K562 (cell line): ENCODE measurements around the gene NLE1. TPM values are rescaled to one million over a fixed set of nuclear protein-coding genes. Genes with fewer than 3 reads are reported as not detected.

Experiments
- BRD4 ChIP-seq: fragments of 200-600 bp; sonication (generic); IDR thresholded peaks from 2 replicates; pipeline ENCODE4 v1.6.1; 2017; ENCODE audit warnings: inconsistent platforms
- CBX8 ChIP-seq: fragments of 200-600 bp; sonication (generic); IDR thresholded peaks from 2 replicates; pipeline ENCODE4 v1.6.1; 2012; ENCODE audit warnings: borderline replicate concordance, mixed run types, low read depth, mild to moderate bottlenecking, moderate library complexity, mixed read lengths, low read length, control low read depth, inconsistent platforms; ENCODE audit not compliant: poor library complexity, severe bottlenecking; ENCODE audit errors: extremely low read depth
- CCAR2 ChIP-seq: fragments of 200-400 bp; formaldehyde crosslinking; IDR thresholded peaks from 2 replicates; pipeline ENCODE4 v1.6.1; 2017; ENCODE audit warnings: mild to moderate bottlenecking, low read depth, low read length
- KAT8 ChIP-seq: fragments of 450-650 bp; IDR thresholded peaks from 2 replicates; pipeline ENCODE4 v1.6.1; 2016; ENCODE audit warnings: low read depth, mild to moderate bottlenecking
- RAD21 ChIP-seq, 2 experiments: fragments of 250-450 bp in 1 of 2; fragments of 450-650 bp in 1 of 2; sonication (Bioruptor Pico) in 1 of 2; formaldehyde crosslinking in 1 of 2; IDR thresholded peaks in 1 of 2; conservative IDR thresholded peaks in 1 of 2; 2 replicates each; pipeline versions ENCODE4 v1.4.0 to v1.8.0; 2020 to 2022; ENCODE audit warnings: mild to moderate bottlenecking in 2 of 2, moderate library complexity in 1 of 2
- ZBTB17 ChIP-seq: fragments of 450-650 bp; formaldehyde crosslinking; IDR thresholded peaks from 2 replicates; pipeline ENCODE4 v1.4.0; 2020; ENCODE audit warnings: mild to moderate bottlenecking
- polyA plus RNA-seq, 8 experiments: library from polyadenylated mRNA; depleted of rRNA in 4 of 8; stranded (reverse) in 5 of 8; unstranded in 3 of 8; fragments of >200 nt; fragmentation: Nextera tagmentation in 2 of 8; fragmentation: Illumina TruSeq in 1 of 8; extraction: Ambion mirVana in 2 of 8; extraction: Trizol in 1 of 8; gene quantifications; 2 replicates each; pipeline versions ENCODE4 v1.2.1 to v1.2.3, GENCODE V29; 2011 to 2014; ENCODE audit warnings: inconsistent platforms in 1 of 8, missing spikeins in 1 of 8
- total RNA-seq, 7 experiments: library from RNA; depleted of rRNA in 6 of 7; stranded (reverse); fragments of >200 nt in 6 of 7; fragmentation: Illumina TruSeq in 2 of 7; extraction: Trizol in 2 of 7; gene quantifications; 2 replicates each; pipeline versions ENCODE4 v1.2.1 to v1.2.3, GENCODE V29; 2011 to 2021; ENCODE audit warnings: low replicate concordance in 1 of 7
- TF ChIP-seq, protein P1 (sequence below): IDR thresholded peaks from 2 replicates; pipeline ENCODE4 v1.6.1; 2011; ENCODE audit warnings: borderline replicate concordance, low read depth, mild to moderate bottlenecking, moderate library complexity, low read length; ENCODE audit not compliant: insufficient read depth, poor library complexity, severe bottlenecking
- TF ChIP-seq, protein P2 (sequence below), 3 experiments: IDR thresholded peaks in 2 of 3; conservative IDR thresholded peaks in 1 of 3; 2 replicates each; pipeline ENCODE4 v1.5.1; 2011 to 2012; ENCODE audit warnings: low read length in 3 of 3, mild to moderate bottlenecking in 3 of 3, control low read depth in 2 of 3, improper control_type of control experiment in 1 of 3, inconsistent platforms in 1 of 3, low read depth in 1 of 3, mixed read lengths in 1 of 3, moderate library complexity in 1 of 3; ENCODE audit not compliant: insufficient read depth in 2 of 3
- TF ChIP-seq, protein P3 (sequence below): fragments of 450-650 bp; IDR thresholded peaks from 2 replicates; pipeline ENCODE4 v1.6.1; 2016; ENCODE audit warnings: antibody characterized with exemption
- TF ChIP-seq, protein P4 (sequence below): IDR thresholded peaks from 2 replicates; pipeline ENCODE4 v1.6.1; 2014; ENCODE audit warnings: antibody characterized with exemption
- TF ChIP-seq, protein P5 (sequence below): fragments of 250-450 bp; sonication (Bioruptor Pico); IDR thresholded peaks from 2 replicates; pipeline ENCODE4 v1.8.0; 2021; ENCODE audit warnings: moderate library complexity, mild to moderate bottlenecking, inconsistent platforms
- TF ChIP-seq, protein P6 (sequence below): fragments of 450-650 bp; IDR thresholded peaks from 2 replicates; pipeline ENCODE4 v1.6.1; 2018; ENCODE audit not compliant: partially characterized antibody

Gene NLE1
- total and polyA plus RNA-seq, 9 of the 15 experiments (the other 6 are each of a cell fraction or from before 2014, with no cell fraction given): 3.8 to 69.0 (median 29.4) TPM

DNA sequence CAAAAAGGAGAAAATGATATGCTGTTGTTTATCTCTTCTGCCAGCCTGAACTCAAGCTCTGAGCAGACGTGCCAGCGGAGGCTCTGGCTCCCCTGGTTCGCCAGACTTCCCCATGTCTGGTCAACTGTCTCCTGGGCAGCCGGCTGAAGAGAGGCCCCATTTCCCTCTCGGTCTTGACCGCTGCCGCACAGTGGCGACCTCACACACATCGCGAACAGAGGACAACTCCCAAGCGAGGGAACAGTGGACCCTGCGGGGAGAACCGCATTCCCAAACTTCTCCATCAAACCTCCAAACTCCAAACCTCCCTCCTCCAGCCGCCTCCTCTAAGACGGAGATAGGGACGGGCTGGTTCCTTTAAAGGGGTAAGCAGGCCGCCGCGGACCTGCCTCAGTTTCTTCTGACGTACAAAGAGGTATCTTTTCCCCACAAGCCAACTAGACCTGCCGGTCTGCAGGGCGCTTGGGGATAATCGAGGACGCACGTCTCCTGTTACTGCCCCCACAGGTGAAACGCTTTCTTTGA, 53.7 kb downstream of the NLE1 start (continued):
- TF ChIP-seq, protein P1, sequence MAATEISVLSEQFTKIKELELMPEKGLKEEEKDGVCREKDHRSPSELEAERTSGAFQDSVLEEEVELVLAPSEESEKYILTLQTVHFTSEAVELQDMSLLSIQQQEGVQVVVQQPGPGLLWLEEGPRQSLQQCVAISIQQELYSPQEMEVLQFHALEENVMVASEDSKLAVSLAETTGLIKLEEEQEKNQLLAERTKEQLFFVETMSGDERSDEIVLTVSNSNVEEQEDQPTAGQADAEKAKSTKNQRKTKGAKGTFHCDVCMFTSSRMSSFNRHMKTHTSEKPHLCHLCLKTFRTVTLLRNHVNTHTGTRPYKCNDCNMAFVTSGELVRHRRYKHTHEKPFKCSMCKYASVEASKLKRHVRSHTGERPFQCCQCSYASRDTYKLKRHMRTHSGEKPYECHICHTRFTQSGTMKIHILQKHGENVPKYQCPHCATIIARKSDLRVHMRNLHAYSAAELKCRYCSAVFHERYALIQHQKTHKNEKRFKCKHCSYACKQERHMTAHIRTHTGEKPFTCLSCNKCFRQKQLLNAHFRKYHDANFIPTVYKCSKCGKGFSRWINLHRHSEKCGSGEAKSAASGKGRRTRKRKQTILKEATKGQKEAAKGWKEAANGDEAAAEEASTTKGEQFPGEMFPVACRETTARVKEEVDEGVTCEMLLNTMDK: no peak
- TF ChIP-seq ZBTB17 (CRISPR knock-in tag) (no peak), BRD4 (0 out of 2 replicates have a peak, but pooled peaks have one; percentile 32), CCAR2 (no peak), CBX8 (no peak), KAT8 (no peak), RAD21 (CRISPR knock-in tag; conservative IDR thresholded peaks at IDR 0.05 in 1 of 2, IDR thresholded peaks at IDR 0.05 in 1 of 2) (no peak)
- TF ChIP-seq, protein P2, sequence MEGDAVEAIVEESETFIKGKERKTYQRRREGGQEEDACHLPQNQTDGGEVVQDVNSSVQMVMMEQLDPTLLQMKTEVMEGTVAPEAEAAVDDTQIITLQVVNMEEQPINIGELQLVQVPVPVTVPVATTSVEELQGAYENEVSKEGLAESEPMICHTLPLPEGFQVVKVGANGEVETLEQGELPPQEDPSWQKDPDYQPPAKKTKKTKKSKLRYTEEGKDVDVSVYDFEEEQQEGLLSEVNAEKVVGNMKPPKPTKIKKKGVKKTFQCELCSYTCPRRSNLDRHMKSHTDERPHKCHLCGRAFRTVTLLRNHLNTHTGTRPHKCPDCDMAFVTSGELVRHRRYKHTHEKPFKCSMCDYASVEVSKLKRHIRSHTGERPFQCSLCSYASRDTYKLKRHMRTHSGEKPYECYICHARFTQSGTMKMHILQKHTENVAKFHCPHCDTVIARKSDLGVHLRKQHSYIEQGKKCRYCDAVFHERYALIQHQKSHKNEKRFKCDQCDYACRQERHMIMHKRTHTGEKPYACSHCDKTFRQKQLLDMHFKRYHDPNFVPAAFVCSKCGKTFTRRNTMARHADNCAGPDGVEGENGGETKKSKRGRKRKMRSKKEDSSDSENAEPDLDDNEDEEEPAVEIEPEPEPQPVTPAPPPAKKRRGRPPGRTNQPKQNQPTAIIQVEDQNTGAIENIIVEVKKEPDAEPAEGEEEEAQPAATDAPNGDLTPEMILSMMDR (IDR thresholded peaks at IDR 0.05 in 2 of 3, conservative IDR thresholded peaks at IDR 0.05 in 1 of 3; ENCODE audit: insufficient read depth in 2 of 3, low read depth in 1 of 3, low read length in 3 of 3): 0 out of 6 replicates have a peak, but pooled peaks of 1 of the 3 experiments have one; percentile 15
- TF ChIP-seq, protein P3, sequence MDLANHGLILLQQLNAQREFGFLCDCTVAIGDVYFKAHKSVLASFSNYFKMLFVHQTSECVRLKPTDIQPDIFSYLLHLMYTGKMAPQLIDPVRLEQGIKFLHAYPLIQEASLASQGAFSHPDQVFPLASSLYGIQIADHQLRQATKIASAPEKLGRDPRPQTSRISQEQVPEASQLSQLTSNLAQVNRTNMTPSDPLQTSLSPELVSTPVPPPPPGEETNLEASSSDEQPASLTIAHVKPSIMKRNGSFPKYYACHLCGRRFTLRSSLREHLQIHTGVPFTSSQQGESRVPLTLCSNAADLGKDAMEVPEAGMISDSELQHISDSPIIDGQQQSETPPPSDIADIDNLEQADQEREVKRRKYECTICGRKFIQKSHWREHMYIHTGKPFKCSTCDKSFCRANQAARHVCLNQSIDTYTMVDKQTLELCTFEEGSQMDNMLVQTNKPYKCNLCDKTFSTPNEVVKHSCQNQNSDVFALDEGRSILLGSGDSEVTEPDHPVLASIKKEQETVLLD: no peak
- TF ChIP-seq, protein P4, sequence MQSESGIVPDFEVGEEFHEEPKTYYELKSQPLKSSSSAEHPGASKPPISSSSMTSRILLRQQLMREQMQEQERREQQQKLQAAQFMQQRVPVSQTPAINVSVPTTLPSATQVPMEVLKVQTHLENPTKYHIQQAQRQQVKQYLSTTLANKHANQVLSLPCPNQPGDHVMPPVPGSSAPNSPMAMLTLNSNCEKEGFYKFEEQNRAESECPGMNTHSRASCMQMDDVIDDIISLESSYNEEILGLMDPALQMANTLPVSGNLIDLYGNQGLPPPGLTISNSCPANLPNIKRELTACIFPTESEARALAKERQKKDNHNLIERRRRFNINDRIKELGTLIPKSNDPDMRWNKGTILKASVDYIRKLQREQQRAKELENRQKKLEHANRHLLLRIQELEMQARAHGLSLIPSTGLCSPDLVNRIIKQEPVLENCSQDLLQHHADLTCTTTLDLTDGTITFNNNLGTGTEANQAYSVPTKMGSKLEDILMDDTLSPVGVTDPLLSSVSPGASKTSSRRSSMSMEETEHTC: no peak
- TF ChIP-seq, protein P5, sequence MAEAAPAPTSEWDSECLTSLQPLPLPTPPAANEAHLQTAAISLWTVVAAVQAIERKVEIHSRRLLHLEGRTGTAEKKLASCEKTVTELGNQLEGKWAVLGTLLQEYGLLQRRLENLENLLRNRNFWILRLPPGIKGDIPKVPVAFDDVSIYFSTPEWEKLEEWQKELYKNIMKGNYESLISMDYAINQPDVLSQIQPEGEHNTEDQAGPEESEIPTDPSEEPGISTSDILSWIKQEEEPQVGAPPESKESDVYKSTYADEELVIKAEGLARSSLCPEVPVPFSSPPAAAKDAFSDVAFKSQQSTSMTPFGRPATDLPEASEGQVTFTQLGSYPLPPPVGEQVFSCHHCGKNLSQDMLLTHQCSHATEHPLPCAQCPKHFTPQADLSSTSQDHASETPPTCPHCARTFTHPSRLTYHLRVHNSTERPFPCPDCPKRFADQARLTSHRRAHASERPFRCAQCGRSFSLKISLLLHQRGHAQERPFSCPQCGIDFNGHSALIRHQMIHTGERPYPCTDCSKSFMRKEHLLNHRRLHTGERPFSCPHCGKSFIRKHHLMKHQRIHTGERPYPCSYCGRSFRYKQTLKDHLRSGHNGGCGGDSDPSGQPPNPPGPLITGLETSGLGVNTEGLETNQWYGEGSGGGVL: no peak
- TF ChIP-seq, protein P6, sequence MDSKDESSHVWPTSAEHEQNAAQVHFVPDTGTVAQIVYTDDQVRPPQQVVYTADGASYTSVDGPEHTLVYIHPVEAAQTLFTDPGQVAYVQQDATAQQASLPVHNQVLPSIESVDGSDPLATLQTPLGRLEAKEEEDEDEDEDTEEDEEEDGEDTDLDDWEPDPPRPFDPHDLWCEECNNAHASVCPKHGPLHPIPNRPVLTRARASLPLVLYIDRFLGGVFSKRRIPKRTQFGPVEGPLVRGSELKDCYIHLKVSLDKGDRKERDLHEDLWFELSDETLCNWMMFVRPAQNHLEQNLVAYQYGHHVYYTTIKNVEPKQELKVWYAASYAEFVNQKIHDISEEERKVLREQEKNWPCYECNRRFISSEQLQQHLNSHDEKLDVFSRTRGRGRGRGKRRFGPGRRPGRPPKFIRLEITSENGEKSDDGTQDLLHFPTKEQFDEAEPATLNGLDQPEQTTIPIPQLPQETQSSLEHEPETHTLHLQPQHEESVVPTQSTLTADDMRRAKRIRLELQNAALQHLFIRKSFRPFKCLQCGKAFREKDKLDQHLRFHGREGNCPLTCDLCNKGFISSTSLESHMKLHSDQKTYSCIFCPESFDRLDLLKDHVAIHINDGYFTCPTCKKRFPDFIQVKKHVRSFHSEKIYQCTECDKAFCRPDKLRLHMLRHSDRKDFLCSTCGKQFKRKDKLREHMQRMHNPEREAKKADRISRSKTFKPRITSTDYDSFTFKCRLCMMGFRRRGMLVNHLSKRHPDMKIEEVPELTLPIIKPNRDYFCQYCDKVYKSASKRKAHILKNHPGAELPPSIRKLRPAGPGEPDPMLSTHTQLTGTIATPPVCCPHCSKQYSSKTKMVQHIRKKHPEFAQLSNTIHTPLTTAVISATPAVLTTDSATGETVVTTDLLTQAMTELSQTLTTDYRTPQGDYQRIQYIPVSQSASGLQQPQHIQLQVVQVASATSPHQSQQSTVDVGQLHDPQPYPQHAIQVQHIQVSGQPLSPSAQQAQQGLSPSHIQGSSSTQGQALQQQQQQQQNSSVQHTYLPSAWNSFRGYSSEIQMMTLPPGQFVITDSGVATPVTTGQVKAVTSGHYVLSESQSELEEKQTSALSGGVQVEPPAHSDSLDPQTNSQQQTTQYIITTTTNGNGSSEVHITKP: peak; percentile 77
